ENCODE data around the gene FBXL7. TPM values are rescaled to one million over a fixed set of nuclear protein-coding genes. Genes with fewer than 3 reads are reported as not detected.

FBXL7 gene
- 19.6 TPM for total RNA-seq

GRCh38 chr5:15499528-15500324 is at the start of gene FBXL7:
FBXL7 (plus strand) TSS chr5:15500180.

Small RNA genes within 50 kb of the gene (small RNA-seq; reads per million reads assigned to genes)
- 28.8 reads per million, percentile 96 among the genes with 10 or more reads in this experiment for gene MIR887 (ENCODE audit: low replicate concordance)
